GM18511 (cell line): Measurements from ENCODE around the gene TULP4.
"Not testable (repeated sequence)": the region's sequence is repeated elsewhere in the genome, so short reads cannot be mapped to it uniquely, and the experiment has no call there.

Source experiments
- ATAC-seq: cut with Tn5 transposase; IDR thresholded peaks from one replicate; pipeline ENCODE4 v1.9.1; 2021; ENCODE audit warnings: mild to moderate bottlenecking, moderate library complexity; ENCODE audit not compliant: unreplicated experiment

TULP4 gene

GRCh38 chr6:158295976-158296853 is 16.1 kb upstream of the TULP4 start:
- not testable (repeated sequence) for ATAC-seq

GRCh38 chr6:158296854-158297324 is 15.4 kb upstream of the TULP4 start:
- not testable (repeated sequence) for ATAC-seq

- ATAC-seq, result not testable (repeated sequence)
Observed at GRCh38 chr6:158297657-158298056, 14.6 kb upstream of the TULP4 start.

- not testable (repeated sequence) for ATAC-seq
Observed at GRCh38 chr6:158300306-158301143, 11.7 kb upstream of the TULP4 start.

- ATAC-seq, result not testable (repeated sequence)
Observed at GRCh38 chr6:158301561-158301960, 10.7 kb upstream of the TULP4 start.

- not testable (repeated sequence) for ATAC-seq
Observed at GRCh38 chr6:158302195-158302796, 10.0 kb upstream of the TULP4 start.

- ATAC-seq, result no peak
Observed at GRCh38 chr6:158303210-158303731, 9.0 kb upstream of the TULP4 start.

GRCh38 chr6:158304254-158304653 is 8.0 kb upstream of the TULP4 start:
- no peak for ATAC-seq

GRCh38 chr6:158309814-158310213 is 2.5 kb upstream of the TULP4 start:
- no peak for ATAC-seq

GRCh38 chr6:158311193-158311592 is 1.1 kb upstream of the TULP4 start:
- ATAC-seq, result no peak

- no peak for ATAC-seq
Observed at GRCh38 chr6:158311626-158312025, 639 bp upstream of the TULP4 start.

GRCh38 chr6:158312672-158313397 is 570 bp downstream of the TULP4 start:
- no peak for ATAC-seq

GRCh38 chr6:158313989-158314388 is 1.7 kb downstream of the TULP4 start:
- peak; percentile 78 for ATAC-seq

GRCh38 chr6:158314737-158315136 is 2.5 kb downstream of the TULP4 start:
- no peak for ATAC-seq

- no peak for ATAC-seq
Observed at GRCh38 chr6:158316022-158316421, 3.8 kb downstream of the TULP4 start.

GRCh38 chr6:158321960-158322359 is 9.7 kb downstream of the TULP4 start:
- ATAC-seq, result no peak

GRCh38 chr6:158322400-158322723 is 10.1 kb downstream of the TULP4 start:
- ATAC-seq, result no peak

- peak; percentile 78 for ATAC-seq
Observed at GRCh38 chr6:158322724-158323560, 10.7 kb downstream of the TULP4 start.

GRCh38 chr6:158323561-158323958 is 11.3 kb downstream of the TULP4 start:
- ATAC-seq, result peak; percentile 68

GRCh38 chr6:158324136-158324535 is 11.9 kb downstream of the TULP4 start:
- no peak for ATAC-seq
